Astrocyte of the cerebellum (primary cell): ENCODE results near the gene SLC3A2.

Experiments used
- DNase-seq: peaks from one replicate; pipeline ENCODE4 v3.0.0-alpha.2; 2011; ENCODE audit warnings: low read depth
- H3K4me3 ChIP-seq: 2 replicates; pipeline ENCODE4 v1.5.1; 2011; ENCODE audit warnings: mild to moderate bottlenecking, low read depth, low read length, moderate library complexity
- CTCF ChIP-seq: IDR thresholded peaks from 2 replicates; pipeline ENCODE4 v1.5.1; 2012; ENCODE audit warnings: low read length, low read depth, moderate library complexity, mild to moderate bottlenecking; ENCODE audit errors: missing control alignments
- in situ Hi-C: cut with HindIII; loops from 2 replicates; pipeline ENCODE4 v1.10.0; 2017; ENCODE audit warnings: low sequenced_read_pairs

Gene SLC3A2

DNA sequence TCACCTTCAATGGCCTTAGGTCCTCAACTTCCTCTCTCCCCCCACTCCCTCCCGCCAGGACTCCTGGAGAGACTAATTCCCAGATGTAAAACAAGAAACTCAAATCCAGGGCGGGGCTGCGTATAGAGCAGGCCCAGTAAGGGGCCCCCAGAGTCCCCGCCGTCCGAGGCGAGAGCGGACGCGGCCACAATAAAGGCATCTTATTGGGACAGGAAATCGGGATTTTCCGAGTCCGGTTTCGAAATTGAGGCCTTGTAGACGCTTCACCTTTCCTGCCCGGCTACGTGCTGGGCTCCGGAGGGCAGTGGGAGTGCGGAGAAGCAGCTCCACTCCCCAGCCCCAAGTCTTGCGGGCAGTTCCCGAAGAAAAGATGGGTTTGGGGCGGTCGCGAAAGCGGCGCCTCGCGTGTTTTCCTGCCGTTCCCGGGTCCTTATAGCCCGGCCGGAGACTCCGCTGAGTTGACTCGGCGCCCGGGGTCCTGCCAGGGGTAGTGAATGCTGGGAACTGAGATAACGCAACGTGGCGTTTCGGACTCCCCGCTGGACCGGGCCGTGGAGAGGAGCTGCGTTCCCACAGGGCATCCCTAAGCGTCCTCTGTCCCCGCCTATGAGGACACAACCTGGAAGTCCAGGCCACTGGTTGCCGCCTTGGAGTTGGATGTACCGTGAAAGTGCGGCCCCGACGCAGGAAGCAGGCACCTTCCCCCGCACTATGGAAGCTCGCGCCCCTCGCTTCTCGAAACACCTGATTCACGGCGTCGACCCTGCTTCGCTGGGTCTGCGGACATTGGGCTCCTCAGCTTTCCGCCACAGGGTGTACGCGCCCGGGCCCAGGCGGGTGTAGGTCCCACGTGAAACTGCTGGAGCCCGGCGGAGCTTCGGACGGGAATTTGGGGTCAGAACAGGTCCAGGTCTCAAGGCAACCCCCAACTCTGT is 45.3 kb downstream of the SLC3A2 start:
- in situ Hi-C loops, result no loop called here
- no peak for DNase-seq
- H3K4me3 ChIP-seq, result peak overlapping the region; percentile 3
- TF ChIP-seq CTCF, result no peak

DNA sequence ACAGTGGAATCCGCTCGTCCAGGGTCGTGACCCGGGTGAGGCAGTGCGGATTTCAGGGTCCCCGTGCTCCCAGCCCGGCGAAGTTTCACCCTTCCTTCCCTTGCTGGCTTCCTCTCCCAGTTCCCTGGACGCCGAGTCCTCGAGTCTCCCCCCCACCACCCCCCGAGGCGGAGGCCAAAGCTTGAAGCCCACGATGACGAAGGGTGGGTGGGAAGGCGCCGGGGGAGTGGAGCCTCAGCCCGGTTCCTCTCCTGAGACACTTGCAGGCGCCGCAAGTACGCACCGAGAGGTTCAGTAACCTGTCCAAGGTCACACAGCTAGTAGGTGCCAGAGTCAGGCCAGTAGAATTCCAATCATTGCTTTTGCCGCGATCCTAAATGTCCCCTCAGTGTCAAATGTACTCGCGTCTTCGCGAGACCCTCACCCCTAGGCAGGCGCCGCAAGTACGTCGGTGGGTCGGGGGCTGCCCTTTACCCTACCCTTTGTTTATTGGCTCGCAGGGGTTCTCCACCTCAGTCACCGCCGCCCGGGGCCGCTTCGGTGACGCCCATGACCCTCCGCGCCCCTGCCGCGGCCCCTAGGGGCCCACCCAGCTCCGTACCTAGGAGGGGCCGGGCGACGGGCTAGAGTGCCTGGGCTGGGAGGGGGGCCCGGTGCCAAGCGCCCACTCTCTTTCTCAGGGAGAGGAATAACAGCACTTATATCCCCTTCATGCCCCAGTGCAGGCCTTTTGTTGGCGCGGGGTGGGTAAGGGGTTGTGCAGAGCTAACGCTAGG is 46.2 kb downstream of the SLC3A2 start:
- TF ChIP-seq CTCF, result no peak
- DNase-seq, result no peak
- in situ Hi-C loops, result no loop called here
- H3K4me3 ChIP-seq, result no peak overlapping the region

DNA sequence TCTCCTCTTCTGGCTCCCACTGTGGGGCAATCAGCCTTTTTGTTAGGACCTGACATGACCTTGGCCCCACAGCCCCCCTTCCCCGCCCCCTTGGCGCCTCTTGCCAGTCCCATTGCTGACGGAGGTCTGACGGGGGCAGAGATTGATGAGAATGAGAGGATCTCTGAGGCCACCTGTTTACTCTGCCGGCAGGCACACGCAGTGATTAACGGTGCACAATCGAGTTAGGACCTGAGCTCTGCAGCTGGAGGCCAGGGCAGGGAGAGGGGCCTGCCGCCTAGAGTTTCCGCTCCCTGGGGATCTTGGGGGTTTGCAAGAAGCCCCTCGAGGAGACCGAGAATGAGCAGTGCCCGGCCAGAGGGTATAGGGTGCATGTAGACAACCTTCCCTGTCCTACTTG is 47.3 kb downstream of the SLC3A2 start:
- H3K4me3 ChIP-seq, result no peak overlapping the region
- no peak for DNase-seq
- in situ Hi-C loops, result no loop called here
- no peak for TF ChIP-seq CTCF

- no peak for TF ChIP-seq CTCF
- in situ Hi-C loops, result no loop called here
- no peak for DNase-seq
- H3K4me3 ChIP-seq, result no peak overlapping the region
Measured at GRCh38 chr11:62930157-62930556, 49.5 kb downstream of the SLC3A2 start.

DNA sequence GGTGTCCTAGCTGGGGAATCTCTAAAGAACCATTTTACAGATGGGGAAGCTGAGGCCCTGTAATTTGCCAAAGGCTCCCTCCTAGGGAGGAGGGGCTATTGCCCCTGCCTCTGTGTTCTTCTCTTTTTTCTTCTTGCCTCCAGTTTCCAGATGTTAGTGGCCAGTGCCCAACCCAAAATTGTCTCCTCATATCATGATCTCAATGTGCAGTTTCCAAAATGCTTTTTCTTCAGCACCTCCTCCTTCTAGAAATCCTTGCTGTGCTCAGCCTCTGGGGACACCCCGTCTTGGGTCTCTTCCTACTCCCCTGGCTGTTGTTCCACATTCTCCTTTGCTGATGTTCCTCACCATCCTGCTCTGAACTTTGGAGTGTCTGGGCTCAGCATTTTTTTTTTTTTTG is 50.0 kb downstream of the SLC3A2 start:
- H3K4me3 ChIP-seq, result no peak overlapping the region
- DNase-seq, result no peak
- in situ Hi-C loops, result no loop called here
- no peak for TF ChIP-seq CTCF

- H3K4me3 ChIP-seq, result no peak overlapping the region
- in situ Hi-C loops, result no loop called here
- DNase-seq, result peak; percentile 34
- no peak for TF ChIP-seq CTCF
Measured at GRCh38 chr11:62931499-62932278, 51.0 kb downstream of the SLC3A2 start.
